Subcutaneous abdominal adipose tissue (tissue), 5 donors: ENCODE data around the gene COX14.
"Not testable (repeated sequence)": the region's sequence is repeated elsewhere in the genome, so short reads cannot be mapped to it uniquely, and the experiment has no call there.

Experiments used
- H3K27ac ChIP-seq: one replicate; pipeline ENCODE4 v1.7.0; 2013; ENCODE audit warnings: low read depth, mild to moderate bottlenecking, inconsistent platforms, low read length, moderate library complexity
- H3K27me3 ChIP-seq, 5 donors: one replicate each; pipeline ENCODE4 v1.7.0; 2013; ENCODE audit warnings: low read length in 5 of 5, inconsistent platforms in 1 of 5; ENCODE audit not compliant: control insufficient read depth in 5 of 5, insufficient read depth in 4 of 5
- H3K36me3 ChIP-seq, 5 donors: one replicate each; pipeline ENCODE4 v1.7.0; 2013; ENCODE audit warnings: low read length in 5 of 5; ENCODE audit not compliant: control insufficient read depth in 5 of 5, insufficient read depth in 5 of 5
- H3K4me1 ChIP-seq, 5 donors: one replicate each; pipeline ENCODE4 v1.7.0; 2013; ENCODE audit warnings: low read length in 5 of 5, mild to moderate bottlenecking in 3 of 5, moderate library complexity in 1 of 5; ENCODE audit not compliant: control insufficient read depth in 5 of 5, insufficient read depth in 5 of 5
- H3K4me3 ChIP-seq, 5 donors: one replicate each; pipeline ENCODE4 v1.7.0; 2013; ENCODE audit warnings: low read length in 5 of 5, low read depth in 1 of 5
- H3K9ac ChIP-seq, 5 donors: one replicate each; pipeline ENCODE4 v1.7.0; 2013; ENCODE audit warnings: low read length in 5 of 5, mild to moderate bottlenecking in 4 of 5, moderate library complexity in 3 of 5
- H3K9me3 ChIP-seq, 5 donors: one replicate each; pipeline ENCODE4 v1.7.0; 2013; ENCODE audit warnings: low read length in 5 of 5; ENCODE audit not compliant: control insufficient read depth in 5 of 5
- donor health status: healthy.
- donor health status: healthy.
- donor health status: healthy.
- donor health status: healthy.
- donor health status: healthy.

COX14 gene

GRCh38 chr12:50073712-50074111 is 38.3 kb upstream of the COX14 start:
- Histone ChIP-seq H3K4me3 (no peak overlapping the region), H3K27me3 (peaks cover 0 to 2% (median 0%) of the 10 kb centered on the region in 5 donors)

DNA sequence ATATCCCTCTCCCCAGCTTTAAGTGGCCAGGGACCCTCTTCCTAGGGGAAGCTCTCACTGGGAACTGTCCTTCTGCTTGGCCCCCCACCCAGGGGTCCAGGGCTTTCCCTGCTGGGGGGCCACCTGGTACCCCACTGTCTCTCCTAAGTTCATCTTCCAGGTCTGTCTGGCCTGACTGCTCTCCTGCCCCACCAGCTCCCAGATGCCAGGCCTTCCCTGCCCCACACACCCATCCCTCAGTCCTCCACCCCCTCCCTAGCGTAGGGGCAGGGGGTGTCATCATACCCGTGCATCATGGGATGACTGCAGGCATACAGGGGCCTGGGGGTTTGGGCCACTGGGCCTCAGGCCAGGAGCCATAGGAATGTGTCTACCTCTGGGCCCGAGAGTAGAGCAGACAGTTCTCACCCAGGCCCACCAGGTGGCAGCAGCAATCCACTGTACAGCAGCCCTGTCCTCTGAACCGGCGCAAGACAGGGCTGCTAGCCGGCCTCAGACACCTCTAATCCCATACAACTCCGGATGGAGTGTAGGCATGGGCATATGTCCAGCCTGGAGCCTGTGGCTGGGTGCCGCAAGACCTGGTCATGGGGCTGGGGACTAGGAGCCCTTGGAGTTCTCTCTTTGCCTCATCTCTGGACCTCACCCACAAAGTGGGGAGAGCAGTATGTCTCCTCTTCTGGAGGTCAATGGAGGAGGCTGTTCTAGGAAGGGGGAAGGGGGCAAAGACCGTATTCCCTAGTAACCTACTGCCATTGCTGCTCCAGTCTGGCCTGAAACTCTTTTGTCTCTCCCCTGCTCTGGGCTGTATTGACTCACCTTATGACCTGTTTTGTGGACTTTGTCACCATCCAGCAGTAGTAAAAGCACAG is 36.9 kb upstream of the COX14 start:
- peaks cover 0 to 2% (median 0%) of the 10 kb centered on the region in 5 donors for H3K27me3 ChIP-seq
- H3K27ac ChIP-seq, result no peak overlapping the region
- H3K4me3 ChIP-seq, result no peak overlapping the region
- no peaks in the 10 kb centered on the region for H3K36me3 ChIP-seq
- no peaks in the 10 kb centered on the region for H3K9me3 ChIP-seq
- H3K4me1 ChIP-seq, result peaks cover 4 to 11% (median 10%) of the 10 kb centered on the region in 5 donors
- H3K9ac ChIP-seq, result peak overlapping the region in 1 of 5 donors; percentile 36

More at GRCh38 chr12:50073712-50074111, 38.3 kb upstream of the COX14 start:
- H3K36me3 ChIP-seq, result no peaks in the 10 kb centered on the region
- H3K9me3 ChIP-seq, result no peaks in the 10 kb centered on the region
- no peak overlapping the region for H3K9ac ChIP-seq
- H3K4me1 ChIP-seq, result peaks cover 4 to 13% (median 12%) of the 10 kb centered on the region in 5 donors
- H3K27ac ChIP-seq, result no peak overlapping the region

GRCh38 chr12:50075808-50076170 is 36.2 kb upstream of the COX14 start:
- Histone ChIP-seq H3K4me3 (no peak overlapping the region), H3K9ac (no peak overlapping the region), H3K27me3 (peaks cover 0 to 3% (median 2%) of the 10 kb centered on the region in 5 donors), H3K9me3 (no peaks in the 10 kb centered on the region), H3K36me3 (no peaks in the 10 kb centered on the region), H3K27ac (no peak overlapping the region), H3K4me1 (peaks cover 2 to 5% (median 4%) of the 10 kb centered on the region in 5 donors)

GRCh38 chr12:50077099-50077498 is 34.9 kb upstream of the COX14 start:
- Histone ChIP-seq H3K4me1 (peaks cover 2 to 7% (median 3%) of the 10 kb centered on the region in 5 donors), H3K4me3 (no peak overlapping the region), H3K36me3 (no peaks in the 10 kb centered on the region), H3K9ac (no peak overlapping the region), H3K9me3 (no peaks in the 10 kb centered on the region), H3K27me3 (peaks cover 0 to 3% (median 2%) of the 10 kb centered on the region in 5 donors), H3K27ac (no peak overlapping the region)

DNA sequence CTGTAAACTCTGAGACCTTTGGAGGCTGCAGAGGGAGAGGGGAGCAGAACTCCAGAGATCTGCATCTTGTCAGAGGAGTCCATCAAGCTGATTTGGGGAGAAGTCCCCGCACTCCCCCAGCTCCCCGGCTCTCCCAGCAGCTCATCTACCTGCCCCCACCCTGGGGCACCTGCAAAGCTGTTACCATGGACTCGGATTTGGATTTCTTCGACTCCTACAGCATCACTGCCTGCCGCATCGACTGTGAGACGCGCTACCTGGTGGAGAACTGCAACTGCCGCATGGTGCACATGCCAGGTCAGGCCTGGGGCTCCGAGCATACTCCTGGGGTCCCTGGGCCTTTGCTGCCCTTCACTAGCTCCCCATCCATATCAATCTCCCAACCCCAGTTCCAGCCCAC is 33.8 kb upstream of the COX14 start:
- Histone ChIP-seq H3K9me3 (no peaks in the 10 kb centered on the region), H3K27me3 (peaks cover 0 to 3% (median 2%) of the 10 kb centered on the region in 5 donors), H3K27ac (no peak overlapping the region), H3K4me1 (peaks cover 4 to 12% (median 7%) of the 10 kb centered on the region in 5 donors), H3K36me3 (no peaks in the 10 kb centered on the region), H3K4me3 (no peak overlapping the region), H3K9ac (no peak overlapping the region)

- Histone ChIP-seq H3K4me3 (no peak overlapping the region), H3K36me3 (no peaks in the 10 kb centered on the region)
Measured at GRCh38 chr12:50079771-50080170, 32.3 kb upstream of the COX14 start.

DNA sequence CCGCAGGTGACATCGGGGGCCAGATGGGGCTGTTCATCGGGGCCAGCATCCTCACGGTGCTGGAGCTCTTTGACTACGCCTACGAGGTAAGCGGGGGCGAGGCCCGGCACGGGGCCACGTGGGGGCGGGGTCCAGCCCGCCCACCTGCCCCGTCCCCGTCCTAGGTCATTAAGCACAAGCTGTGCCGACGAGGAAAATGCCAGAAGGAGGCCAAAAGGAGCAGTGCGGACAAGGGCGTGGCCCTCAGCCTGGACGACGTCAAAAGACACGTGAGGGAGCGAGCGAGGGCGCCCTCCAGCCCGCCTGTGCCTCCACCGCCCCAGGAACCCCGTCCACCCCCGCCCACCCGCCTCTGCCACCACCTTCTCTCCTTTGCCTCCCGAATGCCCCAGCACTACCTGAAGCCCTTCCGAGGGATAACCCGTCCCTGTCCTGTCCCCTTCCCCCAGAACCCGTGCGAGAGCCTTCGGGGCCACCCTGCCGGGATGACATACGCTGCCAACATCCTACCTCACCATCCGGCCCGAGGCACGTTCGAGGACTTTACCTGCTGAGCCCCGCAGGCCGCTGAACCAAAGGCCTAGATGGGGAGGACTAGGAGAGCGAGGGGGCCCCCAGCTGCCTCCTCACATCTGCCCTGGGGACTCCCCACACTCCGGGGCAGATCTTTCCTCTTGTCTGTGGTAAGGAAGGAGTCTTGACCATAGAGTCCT is 30.8 kb upstream of the COX14 start:
- peaks cover 4 to 29% (median 22%) of the 10 kb centered on the region in 5 donors for H3K4me1 ChIP-seq

More at GRCh38 chr12:50079771-50080170, 32.3 kb upstream of the COX14 start:
- Histone ChIP-seq H3K9ac (no peak overlapping the region), H3K27ac (no peak overlapping the region), H3K27me3 (peaks cover 0 to 3% (median 2%) of the 10 kb centered on the region in 5 donors), H3K9me3 (no peaks in the 10 kb centered on the region), H3K4me1 (peaks cover 6 to 24% (median 19%) of the 10 kb centered on the region in 5 donors)

DNA sequence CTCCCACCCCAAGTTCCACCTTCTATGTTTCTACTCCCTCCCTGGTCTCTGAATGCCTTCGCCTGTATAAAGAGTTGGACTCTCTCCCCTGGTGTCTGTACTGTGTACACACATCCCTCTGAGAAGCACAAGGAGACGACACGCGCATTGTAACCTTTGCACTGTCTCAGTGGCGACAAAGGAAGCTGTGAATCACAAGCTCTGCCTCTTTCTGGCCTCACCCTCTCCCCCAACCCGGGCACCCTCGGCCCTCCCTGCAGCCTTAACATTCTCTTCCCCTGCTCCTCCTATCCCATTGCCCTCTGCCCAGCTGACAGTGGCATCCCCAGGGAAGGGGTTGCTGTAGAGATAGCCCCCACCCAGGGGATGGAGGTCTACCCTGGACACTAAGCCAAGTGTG is 29.4 kb upstream of the COX14 start:
- H3K9ac ChIP-seq, result peak overlapping the region in 1 of 5 donors; percentile 5
- no peaks in the 10 kb centered on the region for H3K9me3 ChIP-seq
- peaks cover 6 to 13% (median 11%) of the 10 kb centered on the region in 5 donors for H3K36me3 ChIP-seq
- no peak overlapping the region for H3K27ac ChIP-seq
- no peak overlapping the region for H3K4me3 ChIP-seq
- H3K27me3 ChIP-seq, result peaks cover 0 to 3% (median 0%) of the 10 kb centered on the region in 5 donors
- H3K4me1 ChIP-seq, result peaks cover 4 to 29% (median 22%) of the 10 kb centered on the region in 5 donors

More for the DNA sequence above, 30.8 kb upstream of the COX14 start:
- no peak overlapping the region for H3K9ac ChIP-seq
- no peak overlapping the region for H3K4me3 ChIP-seq
- peaks cover 0 to 3% (median 2%) of the 10 kb centered on the region in 5 donors for H3K27me3 ChIP-seq
- no peaks in the 10 kb centered on the region for H3K36me3 ChIP-seq
- H3K27ac ChIP-seq, result no peak overlapping the region
- no peaks in the 10 kb centered on the region for H3K9me3 ChIP-seq

GRCh38 chr12:50083301-50083700 is 28.7 kb upstream of the COX14 start:
- Histone ChIP-seq H3K9me3 (no peaks in the 10 kb centered on the region), H3K27ac (peak overlapping the region; percentile 24), H3K4me3 (no peak overlapping the region), H3K27me3 (peaks cover 0 to 3% (median 0%) of the 10 kb centered on the region in 5 donors), H3K9ac (peak overlapping the region in 2 of 5 donors; percentile 27 to 39), H3K36me3 (peaks cover 6 to 20% (median 16%) of the 10 kb centered on the region in 5 donors), H3K4me1 (peaks cover 4 to 31% (median 22%) of the 10 kb centered on the region in 5 donors)

- not testable (repeated sequence) for H3K27me3 ChIP-seq, H3K9me3 ChIP-seq
- peaks cover 14 to 31% (median 26%) of the 10 kb centered on the region in 5 donors for H3K36me3 ChIP-seq
- peak overlapping the region; percentile 94 for H3K27ac ChIP-seq
- H3K4me1 ChIP-seq, result peaks cover 4 to 31% (median 22%) of the 10 kb centered on the region in 5 donors
- peak overlapping the region; percentile 73 to 97 (median 87) for H3K4me3 ChIP-seq
- peak overlapping the region; percentile 68 to 92 (median 85) for H3K9ac ChIP-seq
Measured at GRCh38 chr12:50084409-50084774, 27.6 kb upstream of the COX14 start.
